Kidney epithelial cell (primary cell): Measurements from ENCODE around the gene SLFN14. TPM values are rescaled to one million over a fixed set of nuclear protein-coding genes. Genes with fewer than 3 reads are reported as not detected.
"Not testable (repeated sequence)": the region's sequence is repeated elsewhere in the genome, so short reads cannot be mapped to it uniquely, and the experiment has no call there.

Source experiments
- DNase-seq: peaks from one replicate; pipeline ENCODE4 v3.0.0-alpha.2; 2010; ENCODE audit warnings: low read depth
- H3K27me3 ChIP-seq: 2 replicates; pipeline ENCODE4 v1.6.0; 2011; ENCODE audit warnings: low read length; ENCODE audit not compliant: control insufficient read depth, insufficient read depth
- H3K36me3 ChIP-seq: 2 replicates; pipeline ENCODE4 v1.5.1; 2011; ENCODE audit warnings: low read length; ENCODE audit not compliant: control insufficient read depth, insufficient read depth
- H3K4me3 ChIP-seq: 2 replicates; pipeline ENCODE4 v1.5.1; 2011; ENCODE audit warnings: low read depth, mild to moderate bottlenecking, control low read depth, low read length
- total RNA-seq: library from RNA; depleted of rRNA; stranded (reverse); fragments of >200 nt; gene quantifications from 2 replicates; pipeline ENCODE4 v1.2.3, GENCODE V29; 2015
- TF ChIP-seq, protein P1 (sequence below): IDR thresholded peaks from 2 replicates; pipeline ENCODE4 v1.5.1; 2011; ENCODE audit warnings: mild to moderate bottlenecking, moderate library complexity, low read length, control low read depth, inconsistent platforms; ENCODE audit not compliant: insufficient read depth, poor library complexity, severe bottlenecking

Gene SLFN14
- total RNA-seq, 1 donor from 2014 or later, result not detected

DNA sequence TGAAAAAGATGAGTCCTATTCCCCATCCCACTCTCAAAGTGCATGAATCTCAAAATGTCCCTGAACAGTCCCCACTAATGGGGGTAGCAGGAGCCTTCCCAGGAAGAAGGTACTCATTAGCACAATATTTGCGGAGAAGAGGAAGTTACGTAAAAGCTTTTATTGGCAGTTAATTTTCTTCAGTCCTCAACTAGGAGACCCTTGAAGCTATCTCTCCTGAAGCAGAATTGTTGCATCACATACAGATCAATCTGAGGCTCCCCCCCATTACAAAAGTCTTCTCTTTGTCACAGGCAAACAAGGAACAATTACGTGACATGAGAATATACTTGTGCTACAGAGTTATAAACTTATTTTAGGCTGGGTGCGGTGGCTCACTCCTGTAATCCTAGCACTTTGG is 37.3 kb downstream of the SLFN14 start:
- no peak for DNase-seq
- H3K27me3 ChIP-seq, result peaks cover 5% of the 10 kb centered on the region
- H3K4me3 ChIP-seq, result no peak overlapping the region
- no peaks in the 10 kb centered on the region for H3K36me3 ChIP-seq
- TF ChIP-seq, protein P1, sequence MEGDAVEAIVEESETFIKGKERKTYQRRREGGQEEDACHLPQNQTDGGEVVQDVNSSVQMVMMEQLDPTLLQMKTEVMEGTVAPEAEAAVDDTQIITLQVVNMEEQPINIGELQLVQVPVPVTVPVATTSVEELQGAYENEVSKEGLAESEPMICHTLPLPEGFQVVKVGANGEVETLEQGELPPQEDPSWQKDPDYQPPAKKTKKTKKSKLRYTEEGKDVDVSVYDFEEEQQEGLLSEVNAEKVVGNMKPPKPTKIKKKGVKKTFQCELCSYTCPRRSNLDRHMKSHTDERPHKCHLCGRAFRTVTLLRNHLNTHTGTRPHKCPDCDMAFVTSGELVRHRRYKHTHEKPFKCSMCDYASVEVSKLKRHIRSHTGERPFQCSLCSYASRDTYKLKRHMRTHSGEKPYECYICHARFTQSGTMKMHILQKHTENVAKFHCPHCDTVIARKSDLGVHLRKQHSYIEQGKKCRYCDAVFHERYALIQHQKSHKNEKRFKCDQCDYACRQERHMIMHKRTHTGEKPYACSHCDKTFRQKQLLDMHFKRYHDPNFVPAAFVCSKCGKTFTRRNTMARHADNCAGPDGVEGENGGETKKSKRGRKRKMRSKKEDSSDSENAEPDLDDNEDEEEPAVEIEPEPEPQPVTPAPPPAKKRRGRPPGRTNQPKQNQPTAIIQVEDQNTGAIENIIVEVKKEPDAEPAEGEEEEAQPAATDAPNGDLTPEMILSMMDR, result no peak

DNA sequence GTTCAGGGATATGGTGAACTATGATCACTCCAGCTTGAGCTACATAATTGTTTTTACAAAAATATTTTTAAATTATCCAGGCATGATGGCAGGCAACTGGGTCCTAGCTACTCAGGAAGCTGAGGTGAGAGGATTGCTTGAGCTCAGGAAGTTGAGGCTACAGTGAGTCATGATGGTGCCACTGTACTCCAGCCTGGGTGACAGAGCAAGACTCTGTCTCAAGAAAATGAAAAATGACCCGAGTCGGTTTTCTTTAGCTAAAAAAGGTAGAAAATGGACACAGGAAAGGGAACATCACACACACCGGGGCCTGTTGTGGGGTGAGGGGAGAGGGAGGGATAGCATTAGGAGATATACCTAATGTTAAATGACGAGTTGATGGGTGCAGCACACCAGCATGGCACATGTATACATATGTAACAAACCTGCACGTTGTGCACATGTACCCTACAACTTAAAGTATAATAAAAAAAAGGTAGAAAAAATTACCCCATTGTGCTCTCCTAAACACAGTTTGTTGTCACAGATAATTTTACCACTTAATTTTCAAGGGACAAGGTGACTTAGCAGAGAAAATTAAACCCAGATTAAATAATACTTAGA is 38.9 kb downstream of the SLFN14 start:
- H3K4me3 ChIP-seq, H3K27me3 ChIP-seq, H3K36me3 ChIP-seq, DNase-seq: not testable (repeated sequence)

DNA sequence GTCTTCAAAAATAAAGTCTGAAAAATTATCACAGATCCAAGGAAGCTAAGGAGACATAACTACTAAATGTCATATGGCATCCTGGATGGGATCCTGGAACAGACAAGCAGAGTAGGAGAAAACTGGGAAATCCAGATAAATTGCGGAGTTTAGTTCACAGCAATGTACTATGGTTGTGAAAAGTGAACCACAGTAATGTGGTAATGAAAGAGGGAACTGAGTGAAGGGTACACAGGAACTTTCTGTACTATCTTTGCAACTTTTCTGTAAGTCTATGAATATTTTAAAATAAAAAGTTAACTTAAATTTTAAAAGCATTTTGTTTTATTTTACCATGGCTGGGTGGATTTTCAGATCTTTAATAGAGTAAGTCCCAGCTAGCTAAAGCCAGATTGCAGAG is 39.5 kb downstream of the SLFN14 start:
- Histone ChIP-seq H3K36me3 (no peaks in the 10 kb centered on the region), H3K27me3 (peaks cover 5% of the 10 kb centered on the region), H3K4me3 (no peak overlapping the region)
- no peak for DNase-seq
- TF ChIP-seq, protein P1, result no peak

DNA sequence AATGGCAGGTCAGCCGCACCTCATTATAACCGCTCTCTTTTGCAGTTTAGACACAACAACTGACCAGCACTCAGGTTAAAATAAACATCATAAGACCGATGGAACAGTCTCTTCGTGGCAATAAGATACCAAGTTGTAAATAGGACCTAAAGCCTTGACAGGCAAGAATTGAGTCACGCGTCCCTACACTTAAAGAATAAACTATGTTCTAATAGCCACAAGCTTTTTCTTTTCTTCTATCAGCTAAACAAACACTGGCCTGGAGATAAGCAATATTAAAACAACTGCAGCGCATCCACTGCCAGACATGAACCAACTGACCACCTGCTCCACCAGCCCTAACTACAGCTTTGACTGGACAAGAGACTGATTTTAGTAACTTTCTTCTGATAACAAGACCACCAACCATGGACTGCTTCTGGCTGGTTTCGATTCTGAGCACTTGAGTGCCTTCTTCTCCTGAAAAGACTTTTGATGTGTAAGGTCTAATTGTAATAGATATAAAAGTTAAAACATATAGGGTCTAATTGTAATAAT is 40.6 kb downstream of the SLFN14 start:
- peaks cover 7% of the 10 kb centered on the region for H3K27me3 ChIP-seq
- DNase-seq, result no peak
- H3K36me3 ChIP-seq, result no peaks in the 10 kb centered on the region
- TF ChIP-seq, protein P1, result no peak
- no peak overlapping the region for H3K4me3 ChIP-seq

DNA sequence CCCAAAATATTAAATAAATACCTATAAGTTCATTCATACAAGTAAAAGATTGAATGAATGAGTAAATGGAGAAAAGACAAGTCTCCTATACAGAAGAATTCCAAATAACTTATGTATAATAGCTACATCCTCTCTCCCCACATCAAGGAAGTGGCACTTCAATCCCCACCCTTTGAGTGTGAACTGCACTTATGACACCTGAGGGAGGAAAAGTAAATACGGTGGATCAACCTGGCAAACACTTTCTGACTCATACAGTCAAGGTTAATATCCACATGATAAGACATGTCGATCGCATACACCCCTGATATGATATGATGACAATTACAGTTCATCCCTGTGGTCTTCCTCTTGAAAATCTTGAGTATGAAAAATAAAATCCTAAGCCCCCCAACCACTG is 41.2 kb downstream of the SLFN14 start:
- TF ChIP-seq, protein P1, result no peak
- DNase-seq, result no peak

DNA sequence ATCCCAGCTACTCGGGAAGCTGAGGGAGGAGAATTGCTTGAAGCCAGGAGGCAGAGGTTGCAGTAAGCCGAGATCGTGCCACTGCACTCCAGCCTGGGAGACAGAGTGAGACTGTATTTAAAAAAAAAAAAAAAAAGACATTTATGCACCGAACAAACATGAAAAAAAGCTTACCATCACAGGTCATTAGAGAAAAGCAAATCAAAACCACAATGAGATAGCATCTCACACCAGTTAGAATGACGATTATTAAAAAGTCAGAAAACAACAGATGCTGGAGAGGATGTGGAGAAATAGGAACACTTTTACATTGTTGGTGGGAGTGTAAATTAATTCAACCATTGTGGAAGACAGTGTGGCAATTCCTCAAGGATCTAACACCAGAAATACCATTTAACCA is 42.2 kb downstream of the SLFN14 start:
- not testable (repeated sequence) for DNase-seq, H3K4me3 ChIP-seq, H3K27me3 ChIP-seq, H3K36me3 ChIP-seq

More for the DNA sequence above, 41.2 kb downstream of the SLFN14 start:
- Histone ChIP-seq H3K27me3 (peaks cover 11% of the 10 kb centered on the region), H3K4me3 (no peak overlapping the region), H3K36me3 (no peaks in the 10 kb centered on the region)

DNA sequence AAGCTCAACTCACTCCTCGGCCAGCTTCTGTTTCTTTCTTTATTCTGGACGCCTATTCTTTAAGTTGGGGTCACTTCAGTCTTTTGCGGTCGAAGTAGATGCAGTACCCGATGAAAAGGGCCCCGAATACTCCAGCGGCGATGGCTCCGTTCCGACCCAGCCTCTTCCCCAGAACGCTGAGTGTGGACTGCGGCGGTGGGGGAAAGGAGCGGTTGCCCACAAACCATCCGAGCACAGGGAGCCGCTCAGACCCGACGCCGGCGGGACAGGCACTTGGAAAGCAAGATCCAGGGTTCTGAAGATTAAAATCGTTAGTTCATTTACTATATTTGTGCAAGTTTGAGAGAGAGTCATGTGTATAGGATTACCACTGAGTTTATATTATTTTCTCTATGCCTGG is 45.6 kb downstream of the SLFN14 start:
- H3K4me3 ChIP-seq, result no peak overlapping the region
- H3K36me3 ChIP-seq, result no peaks in the 10 kb centered on the region
- TF ChIP-seq, protein P1, result no peak
- DNase-seq, result no peak
- peaks cover 8% of the 10 kb centered on the region for H3K27me3 ChIP-seq
